GM21737 (cell line): ENCODE results near the gene GALNT2.

Source experiments
- ATAC-seq: cut with Tn5 transposase; IDR thresholded peaks from one replicate; pipeline ENCODE4 v1.9.1; 2021; ENCODE audit warnings: mild to moderate bottlenecking, moderate library complexity; ENCODE audit not compliant: unreplicated experiment

The GALNT2 gene

GRCh38 chr1:230109066-230109465 is 42.0 kb downstream of the GALNT2 start:
- ATAC-seq: no peak

- ATAC-seq: peak; percentile 82
Observed at GRCh38 chr1:230109895-230110667, 43.0 kb downstream of the GALNT2 start.

- no peak for ATAC-seq
Observed at GRCh38 chr1:230110971-230111370, 43.9 kb downstream of the GALNT2 start.

- ATAC-seq: no peak
Observed at GRCh38 chr1:230112131-230112701, 45.2 kb downstream of the GALNT2 start.

GRCh38 chr1:230112782-230113181 is 45.7 kb downstream of the GALNT2 start:
- no peak for ATAC-seq

- ATAC-seq: no peak
Observed at GRCh38 chr1:230113235-230113592, 46.2 kb downstream of the GALNT2 start.

- ATAC-seq: no peak
Observed at GRCh38 chr1:230113593-230114236, 46.7 kb downstream of the GALNT2 start.

- no peak for ATAC-seq
Observed at GRCh38 chr1:230114237-230114651, 47.2 kb downstream of the GALNT2 start.

- no peak for ATAC-seq
Observed at GRCh38 chr1:230117694-230118093, 50.7 kb downstream of the GALNT2 start.

- no peak for ATAC-seq
Observed at GRCh38 chr1:230119340-230119739, 52.3 kb downstream of the GALNT2 start.

- ATAC-seq: no peak
Observed at GRCh38 chr1:230120289-230120920, 53.4 kb downstream of the GALNT2 start.

GRCh38 chr1:230120921-230121381 is 53.9 kb downstream of the GALNT2 start:
- ATAC-seq: no peak

- ATAC-seq: no peak
Observed at GRCh38 chr1:230121950-230122349, 54.9 kb downstream of the GALNT2 start.

- ATAC-seq: peak; percentile 5
Observed at GRCh38 chr1:230122366-230123279, 55.6 kb downstream of the GALNT2 start.

GRCh38 chr1:230123280-230124185 is 56.5 kb downstream of the GALNT2 start:
- ATAC-seq: peak; percentile 75

GRCh38 chr1:230124186-230125128 is 57.4 kb downstream of the GALNT2 start:
- no peak for ATAC-seq

GRCh38 chr1:230125141-230125540 is 58.1 kb downstream of the GALNT2 start:
- ATAC-seq: no peak
